GM12878 (cell line): Measurements from ENCODE around the gene VIL1. TPM values are rescaled to one million over a fixed set of nuclear protein-coding genes. Genes with fewer than 3 reads are reported as not detected.

ENCODE experiments used
- ASH2L ChIP-seq: fragments of 300-600, 200-600 bp; sonication (generic); IDR thresholded peaks from 2 replicates; pipeline ENCODE4 v1.6.1; 2017; ENCODE audit warnings: low read depth, mild to moderate bottlenecking, borderline replicate concordance
- E2F8 ChIP-seq: fragments of 450-650 bp; IDR thresholded peaks from 2 replicates; pipeline ENCODE4 v1.6.1; 2018; ENCODE audit warnings: mild to moderate bottlenecking, low read depth, moderate library complexity; ENCODE audit not compliant: partially characterized antibody
- FOXM1 ChIP-seq: IDR thresholded peaks from 2 replicates; pipeline ENCODE4 v1.6.1; 2012; ENCODE audit warnings: low read depth, mild to moderate bottlenecking, inconsistent platforms, low read length, moderate library complexity
- HCFC1 ChIP-seq: fragments of 150-350 bp; IDR thresholded peaks from 2 replicates; pipeline ENCODE4 v1.6.1; 2014; ENCODE audit warnings: low read length
- KDM1A ChIP-seq: fragments of 200-600 bp; sonication (generic); IDR thresholded peaks from 2 replicates; pipeline ENCODE4 v1.6.1; 2016; ENCODE audit warnings: borderline replicate concordance
- KLF5 ChIP-seq: fragments of 450-650 bp; IDR thresholded peaks from 2 replicates; pipeline ENCODE4 v1.6.1; 2014; ENCODE audit warnings: mild to moderate bottlenecking; ENCODE audit not compliant: partially characterized antibody
- NFYB ChIP-seq: IDR thresholded peaks from 2 replicates; pipeline ENCODE4 v1.6.1; 2011; ENCODE audit warnings: low read depth, mild to moderate bottlenecking, low read length, improper control_type of control experiment, moderate library complexity; ENCODE audit not compliant: insufficient read depth
- PBX3 ChIP-seq: IDR thresholded peaks from 2 replicates; pipeline ENCODE4 v1.6.1; 2011; ENCODE audit warnings: mild to moderate bottlenecking, low read depth, low read length, moderate library complexity; ENCODE audit not compliant: insufficient replicate concordance
- RCOR1 ChIP-seq: conservative IDR thresholded peaks from 2 replicates; pipeline ENCODE4 v1.6.1; 2012; ENCODE audit warnings: low read depth, low read length, improper control_type of control experiment
- RELA ChIP-seq: fragments of 450-650 bp; IDR thresholded peaks from 2 replicates; pipeline ENCODE4 v1.8.0; 2014; ENCODE audit warnings: borderline replicate concordance; ENCODE audit not compliant: partially characterized antibody
- REST ChIP-seq: IDR thresholded peaks from 2 replicates; pipeline ENCODE4 v1.6.1; 2012; ENCODE audit warnings: mild to moderate bottlenecking, low read depth, low read length
- SMAD1 ChIP-seq: fragments of 450-650 bp; IDR thresholded peaks from 2 replicates; pipeline ENCODE4 v1.6.1; 2018; ENCODE audit warnings: mild to moderate bottlenecking, low read depth; ENCODE audit not compliant: partially characterized antibody
- SUPT20H ChIP-seq: IDR thresholded peaks from 2 replicates; pipeline ENCODE4 v1.6.1; 2011; ENCODE audit warnings: low read depth, mild to moderate bottlenecking, low read length, moderate library complexity, borderline replicate concordance; ENCODE audit not compliant: control insufficient read depth
- SUZ12 ChIP-seq: fragments of 200-600 bp; sonication (generic); IDR thresholded peaks from one replicate; pipeline ENCODE4 v1.6.1; 2018; ENCODE audit warnings: antibody characterized with exemption, mild to moderate bottlenecking; ENCODE audit not compliant: unreplicated experiment
- TCF12 ChIP-seq: IDR thresholded peaks from 2 replicates; pipeline ENCODE4 v1.6.1; 2011; ENCODE audit warnings: low read depth, mild to moderate bottlenecking, low read length
- ZBTB40 ChIP-seq: fragments of 450-650 bp; IDR thresholded peaks from 2 replicates; pipeline ENCODE4 v1.6.1; 2016; ENCODE audit warnings: mild to moderate bottlenecking, moderate library complexity, borderline replicate concordance
- ZNF622 ChIP-seq: fragments of 450-650 bp; IDR thresholded peaks from 2 replicates; pipeline ENCODE4 v1.6.1; 2017; ENCODE audit warnings: mild to moderate bottlenecking, inconsistent platforms
- ZSCAN29 ChIP-seq: fragments of 450-650 bp; IDR thresholded peaks from 2 replicates; pipeline ENCODE4 v1.6.1; 2017; ENCODE audit warnings: mild to moderate bottlenecking, moderate library complexity
- polyA plus RNA-seq, 11 experiments: library from polyadenylated mRNA; depleted of rRNA in 4 of 11; unstranded in 6 of 11; stranded (reverse) in 5 of 11; fragments of >200 nt; fragmentation: Nextera tagmentation in 4 of 11; fragmentation: Illumina TruSeq in 1 of 11; extraction: Ambion mirVana in 4 of 11; extraction: Trizol in 1 of 11; gene quantifications; 1 replicate in 1 of 11; 2 replicates in 10 of 11; pipeline versions ENCODE4 v1.2.1 to v1.2.3, GENCODE V29; 2011 to 2016; ENCODE audit warnings: inconsistent platforms in 2 of 11, missing spikeins in 2 of 11, low read depth in 1 of 11
- total RNA-seq, 4 experiments: library from RNA; depleted of rRNA in 3 of 4; stranded (reverse); fragments of >200 nt in 3 of 4; fragmentation: Illumina TruSeq in 1 of 4; extraction: Trizol in 1 of 4; gene quantifications; 2 replicates each; pipeline versions ENCODE4 v1.2.1 to v1.2.3, GENCODE V29; 2013 to 2021

The VIL1 gene
- total and polyA plus RNA-seq, 10 of the 15 experiments (the other 5 are each of a cell fraction or from before 2014, with no cell fraction given): 0.03 to 1.9 (median 0.33) TPM

- TF ChIP-seq SMAD1: no peak
- no peak for TF ChIP-seq KDM1A
- 0 out of 2 replicates have a peak, but pooled peaks have one; percentile 7 for TF ChIP-seq TCF12
- no peak for TF ChIP-seq RELA
- TF ChIP-seq KLF5: no peak
- TF ChIP-seq ZNF622: no peak
- 0 out of 2 replicates have a peak, but pooled peaks have one; percentile 28 for TF ChIP-seq RCOR1
- no peak for TF ChIP-seq REST
- TF ChIP-seq E2F8: no peak
- TF ChIP-seq ZBTB40: no peak
- TF ChIP-seq SUZ12: no peak
- TF ChIP-seq ASH2L: no peak
- TF ChIP-seq FOXM1: no peak
- TF ChIP-seq SUPT20H: no peak
- TF ChIP-seq NFYB: peak; percentile 71; the same call in 1 of the 2 replicates
- peak; percentile 1 for TF ChIP-seq PBX3
- TF ChIP-seq ZSCAN29: no peak
- no peak for TF ChIP-seq HCFC1
These were observed 12.5 kb upstream of the VIL1 start (continued) for GRCh38 chr2:218406209-218406948.
